Stimulated activated CD8-positive, alpha-beta memory T cell treated with anti-CD3 and anti-CD28 coated beads, Interleukin-15, amount 100 ng/mL, for 24 hours (primary cell): Measurements from ENCODE around the gene IFNLR1.

Experiments used
- DNase-seq: peaks from one replicate; pipeline ENCODE4 v3.0.0-alpha.2; 2020; ENCODE audit warnings: low read depth

The IFNLR1 gene

DNA sequence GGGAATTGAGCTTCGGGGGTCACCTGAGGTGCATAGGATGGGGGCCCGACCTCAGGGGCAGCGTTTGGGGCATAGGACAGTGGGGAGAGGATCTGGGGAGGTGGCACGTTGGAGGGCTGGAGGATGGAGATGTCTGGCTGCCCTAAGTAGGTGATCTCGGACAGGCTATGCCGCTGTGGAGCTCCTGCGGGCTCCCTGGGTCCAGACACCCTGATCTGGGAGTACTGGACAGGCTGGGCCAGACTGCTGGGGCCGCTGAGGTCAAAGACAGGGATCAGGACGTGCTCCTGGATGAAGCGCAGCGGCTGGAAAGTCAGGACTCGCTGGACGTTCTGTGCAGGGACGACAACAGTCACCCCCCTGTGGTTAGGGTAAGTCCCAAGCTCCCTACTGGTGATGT, 65.7 kb downstream of the IFNLR1 start:
- DNase-seq = no peak

DNA sequence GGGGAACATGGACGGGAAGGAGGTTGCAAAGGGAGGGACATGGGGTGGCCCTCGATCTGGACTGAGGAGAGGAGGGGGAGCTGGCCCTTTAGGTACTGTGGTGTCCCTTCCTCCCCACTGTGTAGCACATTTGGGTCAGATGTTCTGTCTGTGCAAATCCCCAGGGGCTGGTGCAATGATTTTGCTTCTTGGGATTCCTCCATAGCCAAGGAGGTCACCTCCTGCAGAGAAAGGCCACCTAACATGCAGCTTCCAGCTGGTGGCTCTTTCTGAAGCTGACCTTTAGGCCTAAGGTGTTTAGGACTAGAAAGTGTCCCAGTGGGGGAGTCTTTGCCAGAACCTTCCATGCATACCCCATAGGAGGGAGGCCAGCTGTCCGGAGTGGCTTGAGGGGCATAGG, 66.1 kb downstream of the IFNLR1 start:
- no peak for DNase-seq

DNA sequence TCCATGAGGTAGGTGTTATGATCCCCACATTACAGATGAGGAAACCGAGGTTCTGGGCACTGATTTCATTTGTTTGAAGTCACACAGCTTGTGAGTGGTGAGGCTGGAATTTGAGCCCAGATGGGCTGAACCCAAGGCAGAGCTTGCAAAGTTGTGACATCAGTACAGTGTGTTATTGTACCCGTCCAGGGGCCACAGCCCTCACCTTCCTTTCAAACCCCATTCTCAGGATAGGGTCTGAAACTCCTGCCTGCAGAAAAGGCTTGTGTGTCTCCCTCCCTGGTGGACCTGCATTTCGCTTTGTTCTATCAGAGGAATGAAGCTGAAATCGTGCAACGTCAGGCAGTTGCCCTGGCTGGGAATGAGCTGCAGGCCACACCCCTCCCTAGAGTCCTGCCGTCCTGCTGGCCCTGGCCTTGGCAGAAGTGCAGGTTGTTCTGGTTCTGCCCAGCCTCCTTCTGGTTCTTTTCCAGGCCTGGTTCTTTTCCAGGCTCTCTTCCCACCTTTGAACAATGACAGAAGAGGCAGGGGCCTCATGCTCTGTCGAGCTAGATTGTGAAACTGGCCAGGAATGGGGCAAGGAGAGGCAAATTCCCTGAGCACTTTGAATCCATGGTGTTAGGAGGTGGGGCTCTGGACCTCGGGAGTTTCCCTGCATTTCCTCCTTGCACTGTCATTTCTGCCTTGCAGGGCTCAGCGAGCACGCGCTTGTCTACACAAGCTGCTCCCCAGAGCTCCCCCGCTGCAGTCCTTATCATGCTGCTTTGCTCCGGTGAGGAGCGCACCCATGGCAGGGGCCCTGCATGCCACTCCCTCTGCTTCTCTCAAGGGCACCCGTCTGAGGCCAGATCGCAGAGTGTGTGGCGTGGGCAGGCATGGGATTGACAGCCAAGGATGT, 67.0 kb downstream of the IFNLR1 start:
- DNase-seq = no peak

DNA sequence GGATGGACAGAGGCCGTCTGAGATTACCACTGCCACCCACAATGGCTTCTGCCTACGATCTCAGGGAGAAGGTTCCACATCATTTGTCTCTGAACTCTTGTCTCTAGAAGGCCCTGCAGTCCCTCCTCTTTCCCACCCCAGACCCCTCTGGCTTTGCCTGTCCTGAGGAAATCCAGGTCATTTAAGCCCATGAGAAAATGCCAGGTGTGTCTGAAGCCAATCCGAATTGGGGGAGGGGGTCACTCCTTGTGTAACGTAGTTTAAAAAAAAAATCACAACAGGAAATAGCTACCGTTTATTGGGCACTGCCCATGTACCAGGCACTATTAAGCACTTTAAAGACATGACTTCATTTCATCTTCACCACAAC, 67.6 kb downstream of the IFNLR1 start:
- DNase-seq = no peak

DNA sequence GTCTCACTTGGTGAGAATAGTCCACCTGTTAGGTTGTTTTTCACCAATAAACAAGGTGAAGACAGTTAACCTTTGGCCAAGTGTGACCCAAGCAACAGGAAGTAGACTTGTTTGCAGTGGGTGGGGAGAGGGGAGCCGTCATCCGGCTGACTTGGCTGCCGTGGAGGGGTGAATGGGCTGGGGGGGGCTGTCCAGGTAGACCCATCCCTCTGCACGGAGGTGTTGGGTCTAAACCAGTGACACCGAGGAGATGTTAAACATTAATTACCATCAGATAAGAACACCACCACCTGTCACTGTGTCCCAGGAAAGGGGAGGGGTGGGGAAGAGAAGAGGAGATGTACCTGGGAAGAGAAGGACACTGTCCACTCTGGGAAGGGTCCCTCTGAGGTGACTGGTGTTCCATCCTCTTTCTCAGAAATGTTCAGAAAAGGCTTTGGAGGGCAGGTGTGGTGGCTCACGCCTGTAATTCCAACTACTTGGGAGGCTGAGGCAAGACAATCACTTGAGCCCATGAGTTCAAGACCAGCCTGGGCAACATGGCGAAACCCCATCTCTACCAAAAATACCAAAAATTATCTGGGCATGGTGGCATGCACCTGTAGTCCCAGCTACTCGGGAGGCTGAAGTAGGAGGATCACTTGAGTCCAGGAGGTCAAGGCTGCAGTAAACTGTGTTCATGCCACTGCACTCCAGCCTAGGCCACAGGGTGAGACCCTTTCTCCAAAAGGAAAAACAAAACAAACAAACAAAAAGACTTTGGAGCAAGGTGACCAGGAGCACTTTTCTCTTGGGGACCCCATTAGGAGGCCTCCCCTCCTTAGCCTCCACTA, 68.5 kb downstream of the IFNLR1 start:
- DNase-seq = no peak

DNA sequence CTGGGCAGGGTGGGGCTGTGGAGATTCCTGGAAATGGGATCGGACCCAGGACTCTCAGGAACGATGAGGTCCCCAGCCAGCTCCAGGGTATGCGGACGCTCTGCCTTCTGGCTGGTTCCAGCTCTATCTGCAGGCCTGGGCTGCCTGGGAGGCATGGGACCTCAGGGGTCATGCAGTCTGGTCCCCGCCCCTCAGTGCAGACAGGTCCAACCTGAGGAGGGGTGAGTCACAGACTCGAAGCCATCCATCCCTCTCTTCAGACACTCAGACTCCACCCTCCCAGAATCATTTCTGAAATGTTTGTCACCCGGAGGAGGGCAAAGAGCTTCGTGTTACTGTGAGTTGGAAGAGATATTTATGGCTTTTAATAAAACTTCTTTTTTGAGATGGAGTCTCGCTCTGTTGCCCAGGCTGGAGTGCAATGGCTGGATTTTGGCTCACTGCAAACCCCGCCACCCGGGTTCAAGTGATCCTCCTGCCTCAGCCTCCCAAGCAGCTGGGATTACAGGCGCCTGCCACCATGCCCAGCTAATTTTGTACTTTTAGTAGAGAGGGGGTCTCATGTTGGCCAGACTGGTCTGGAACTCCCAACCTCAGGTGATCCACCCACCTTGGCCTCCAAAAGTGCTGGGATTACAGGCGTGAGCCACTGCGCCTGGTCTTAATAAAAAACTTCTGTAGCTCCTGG, 69.2 kb downstream of the IFNLR1 start:
- DNase-seq = no peak

DNA sequence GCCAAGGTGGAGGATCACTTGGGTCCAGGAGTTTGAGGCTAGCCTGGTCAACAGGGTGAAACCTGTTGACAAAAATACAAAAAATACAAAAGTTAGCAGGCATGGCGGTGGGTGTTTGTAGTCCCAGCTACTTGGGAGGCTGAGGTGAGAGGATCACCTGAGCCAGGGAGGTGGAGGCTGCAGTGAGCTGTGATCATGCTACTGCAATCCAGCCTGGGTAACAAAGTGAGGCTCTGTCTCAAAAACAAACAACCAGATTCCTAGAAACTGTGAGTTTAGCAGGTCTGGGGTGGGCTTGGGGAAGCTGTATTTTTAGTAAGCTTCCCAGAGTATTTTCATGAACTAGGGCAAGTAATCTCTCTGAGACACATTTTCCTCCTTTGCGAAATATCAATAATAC, 70.0 kb downstream of the IFNLR1 start:
- no peak for DNase-seq

DNA sequence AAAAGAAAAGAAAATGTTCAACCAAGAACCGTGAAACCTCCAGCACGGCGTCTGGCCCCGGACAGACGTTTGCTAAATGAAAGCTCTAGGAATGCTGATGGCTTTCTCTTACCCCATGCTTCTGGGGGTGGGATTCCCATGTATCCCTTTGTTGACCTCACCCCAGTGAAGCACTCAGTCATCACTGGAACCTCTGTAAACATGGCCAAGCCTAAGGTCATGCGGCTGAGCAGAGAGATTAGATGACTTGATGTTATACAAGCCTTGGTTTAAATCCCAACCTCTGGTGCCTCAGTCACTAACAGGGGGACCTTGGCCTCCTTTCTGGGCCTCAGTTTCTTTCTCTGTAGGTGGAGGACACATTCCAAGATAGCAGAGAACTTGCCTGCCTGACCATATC, 72.3 kb downstream of the IFNLR1 start:
- no peak for DNase-seq

DNA sequence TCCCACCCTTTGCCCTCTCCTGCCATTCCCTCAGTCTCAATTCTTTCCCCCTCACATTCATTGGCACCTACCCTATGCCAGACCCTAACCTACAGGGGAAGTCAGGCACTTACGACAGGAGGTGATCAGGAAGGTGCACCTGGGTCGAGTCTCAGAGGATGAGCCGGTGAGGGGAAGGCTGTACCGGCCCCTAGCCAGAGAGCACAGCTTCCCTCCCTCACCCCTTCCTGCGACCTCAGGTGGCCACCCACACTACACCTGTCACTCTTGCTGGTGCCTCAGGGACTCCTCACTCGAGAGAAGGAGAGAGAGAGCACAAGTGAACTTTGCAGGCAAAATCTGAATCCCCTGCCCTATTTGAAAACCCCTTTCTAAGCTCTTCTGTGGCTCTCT, 73.5 kb downstream of the IFNLR1 start:
- DNase-seq = no peak

DNA sequence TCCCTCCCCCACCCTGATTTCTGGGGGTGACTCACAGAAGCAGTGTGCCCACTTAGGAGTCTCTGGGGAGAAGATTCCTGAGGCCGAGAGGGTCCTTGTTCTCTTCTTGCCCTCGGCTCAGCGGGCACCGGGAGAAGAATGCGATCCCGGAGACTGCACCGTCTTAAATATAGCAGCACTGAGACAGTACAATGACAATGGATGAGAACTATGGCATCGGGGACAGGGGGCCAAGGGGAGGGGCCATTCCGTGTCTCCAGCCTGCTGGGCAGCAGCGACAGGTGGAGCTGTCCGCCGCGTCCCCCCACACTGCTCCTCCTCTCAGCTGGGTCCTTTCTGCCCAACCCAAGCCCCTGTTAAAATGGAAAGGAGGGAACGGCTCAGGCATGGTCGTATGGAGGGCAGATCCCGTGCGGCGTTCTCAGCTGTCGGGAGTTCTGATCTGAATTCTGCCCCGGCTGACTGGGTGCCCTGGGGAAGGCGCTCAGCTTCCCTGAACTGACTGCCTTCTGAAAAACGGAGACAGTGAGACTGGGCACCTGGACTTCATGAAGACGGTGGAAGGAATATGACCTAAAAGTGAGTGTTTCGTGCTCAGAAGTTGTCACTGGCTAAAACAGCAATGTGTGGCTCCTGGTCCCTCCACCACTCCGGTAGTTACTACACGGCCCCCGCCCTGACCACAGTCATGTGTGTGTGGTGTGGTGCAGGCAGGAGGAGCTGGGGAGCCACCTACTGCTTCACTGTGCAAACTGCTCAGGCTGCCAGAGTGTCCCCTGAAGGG, 74.9 kb downstream of the IFNLR1 start, which contains the start of gene MYOM3:
Gene MYOM3 (minus strand): TSS at position 140 of the 784 bp plus-strand sequence. CDS start 3,499 bp downstream, outside the sequence.
- peak; percentile 11 for DNase-seq

DNA sequence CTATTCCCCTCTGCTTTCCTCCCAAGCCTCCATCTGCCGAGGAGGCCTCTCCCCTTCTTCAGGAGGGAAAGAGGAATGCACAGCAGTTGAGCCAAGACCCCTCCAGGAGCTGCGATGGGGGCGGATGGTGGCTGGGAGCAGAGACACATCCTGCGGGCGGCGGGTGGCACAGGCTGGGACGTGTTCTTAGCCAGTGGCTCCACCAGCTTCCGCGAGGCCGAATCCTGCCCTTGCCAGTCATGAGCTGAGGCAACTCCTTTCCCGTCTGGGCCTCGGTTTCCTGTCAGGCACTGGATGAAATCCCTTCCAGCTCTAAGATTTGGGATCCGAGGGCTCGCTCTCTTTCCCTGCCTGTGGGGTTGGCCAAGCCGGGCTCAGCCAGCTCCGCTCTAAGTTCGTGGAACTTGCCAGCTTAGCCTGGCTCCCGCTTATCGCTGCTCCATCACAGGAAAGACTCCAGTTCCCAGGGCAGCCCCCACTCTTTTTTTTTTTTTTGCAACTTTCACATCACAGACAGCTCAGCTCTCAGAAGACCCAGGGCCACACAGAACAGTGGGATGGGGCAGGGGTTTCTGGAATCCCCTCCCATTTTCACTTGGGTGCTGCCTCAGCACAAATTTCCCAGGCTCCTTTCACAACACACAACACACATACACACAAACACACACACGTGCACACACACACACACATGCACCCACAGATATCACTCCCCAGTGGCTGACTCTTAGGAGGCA, 75.7 kb downstream of the IFNLR1 start:
- no peak for DNase-seq

DNA sequence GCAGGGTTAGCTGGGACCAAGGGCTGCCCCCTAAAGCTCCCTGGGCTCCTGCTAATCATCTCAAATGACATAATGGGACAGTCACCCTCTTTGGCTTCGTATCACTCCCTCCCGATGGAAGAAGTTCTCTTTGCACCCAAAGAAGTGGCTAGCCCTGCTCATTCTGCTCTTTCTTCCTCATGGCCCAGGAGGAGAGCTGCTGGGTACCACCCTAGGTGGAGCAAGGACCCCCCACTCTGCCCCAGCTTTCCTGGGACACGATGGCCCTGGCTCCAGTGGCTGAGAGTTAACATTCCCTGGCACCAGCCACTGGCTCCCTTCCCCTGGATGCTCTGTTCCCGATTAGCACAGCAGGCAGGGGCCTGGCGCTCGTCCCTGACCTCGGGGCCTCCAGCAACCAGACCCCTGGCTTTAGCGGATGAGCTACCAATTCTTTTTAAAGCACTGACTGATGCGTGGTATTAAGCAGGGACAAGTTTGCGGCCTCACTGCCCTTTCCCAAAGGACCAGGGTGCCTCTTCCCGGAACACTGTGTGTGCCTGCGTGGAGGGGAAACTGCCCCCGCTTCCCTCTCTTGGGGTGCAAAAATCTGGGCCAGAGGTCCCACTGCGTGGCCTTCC, 76.3 kb downstream of the IFNLR1 start:
- DNase-seq = no peak

DNA sequence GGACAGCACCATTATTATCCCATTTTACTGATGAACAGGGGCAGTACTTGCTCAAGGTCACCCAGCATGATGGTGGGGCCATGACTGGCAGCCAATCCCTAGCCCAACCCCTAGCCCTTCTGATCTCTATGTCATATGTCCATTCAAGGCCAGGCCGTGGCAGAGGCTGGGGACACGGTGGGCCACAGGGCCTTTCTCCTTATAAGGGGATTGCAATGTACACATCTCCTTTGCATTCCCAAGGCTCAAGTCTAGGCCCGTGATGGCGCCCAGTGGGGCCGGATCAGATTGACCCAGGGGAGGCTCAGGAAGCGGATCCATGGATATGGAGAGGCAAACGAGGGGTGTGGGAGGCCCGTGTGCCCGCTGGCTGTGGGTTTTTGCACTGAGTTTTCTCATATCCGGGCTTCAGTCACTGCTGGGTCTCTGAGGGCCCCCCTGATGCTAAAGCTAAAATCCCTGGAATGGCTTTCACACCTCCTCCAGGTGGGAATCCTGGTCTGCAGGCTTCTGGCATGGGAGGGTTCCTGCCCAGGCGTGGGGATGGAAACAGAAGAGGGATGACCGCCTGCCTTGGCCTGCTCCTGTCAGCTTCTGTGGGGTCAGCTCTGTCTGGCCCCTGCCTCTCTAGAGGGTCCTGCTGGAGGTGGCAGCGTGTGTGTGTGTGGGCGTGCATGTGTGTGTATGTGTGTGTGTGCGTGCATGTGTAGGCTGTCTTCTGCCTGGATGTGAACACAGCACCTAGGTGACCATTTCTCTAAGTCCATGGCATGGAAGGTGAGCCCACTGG, 77.2 kb downstream of the IFNLR1 start:
- no peak for DNase-seq

DNA sequence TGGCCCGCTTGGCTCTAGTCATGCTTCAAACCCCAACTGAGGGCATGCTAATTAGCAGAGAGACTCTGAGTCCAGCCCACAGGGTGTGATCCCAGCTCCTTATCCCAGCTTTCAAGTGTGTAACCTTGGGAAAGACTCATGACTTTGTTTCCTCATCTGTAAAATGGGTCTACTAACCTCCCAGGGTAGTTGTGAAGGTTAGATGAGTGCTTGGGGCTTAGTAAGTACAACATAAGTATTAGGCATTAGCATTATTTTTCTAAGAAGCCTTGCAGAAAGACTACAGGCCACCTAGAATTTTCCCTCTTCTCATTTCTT, 78.0 kb downstream of the IFNLR1 start:
- DNase-seq = no peak

DNA sequence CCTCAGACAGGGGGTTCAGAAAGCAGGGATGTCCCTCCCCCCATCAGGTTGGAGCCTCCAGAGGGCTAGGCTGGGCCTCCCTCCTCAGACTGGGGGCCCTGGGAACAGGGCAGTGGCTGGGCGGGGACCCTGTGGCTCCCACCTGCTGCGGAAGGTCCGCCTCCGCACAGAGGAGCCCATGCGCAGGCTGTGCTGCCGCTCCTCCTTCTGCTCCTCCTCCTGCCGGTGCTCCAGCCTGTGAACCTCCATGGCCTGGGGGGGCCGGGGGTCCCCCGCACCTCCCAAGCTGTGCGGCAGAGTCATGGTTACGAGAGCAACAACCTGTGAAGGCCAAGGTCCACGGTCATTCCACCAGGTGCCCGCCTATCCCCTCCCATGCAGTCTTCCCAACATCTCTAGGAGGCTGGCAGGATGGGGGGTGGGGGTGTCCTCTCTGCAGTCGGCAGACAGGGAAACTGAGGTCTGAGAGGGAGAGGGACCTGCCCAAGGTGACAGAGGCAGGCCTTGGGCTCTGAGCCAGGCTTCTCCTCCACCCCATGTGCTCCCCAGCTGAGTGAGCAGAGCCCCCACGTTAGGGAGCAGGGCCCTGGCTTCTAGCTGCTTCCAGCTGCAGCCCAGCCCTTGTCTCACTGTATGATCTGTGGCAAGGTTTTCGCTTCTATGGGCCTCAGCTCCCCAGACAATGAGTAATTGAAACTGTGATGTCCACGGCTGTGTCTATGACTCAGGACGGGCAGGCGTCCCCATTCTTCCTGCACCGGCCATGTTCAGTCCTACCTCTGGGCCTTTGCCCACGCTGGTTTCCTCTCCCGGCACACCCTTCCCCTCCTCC, 78.5 kb downstream of the IFNLR1 start:
- DNase-seq = no peak

DNA sequence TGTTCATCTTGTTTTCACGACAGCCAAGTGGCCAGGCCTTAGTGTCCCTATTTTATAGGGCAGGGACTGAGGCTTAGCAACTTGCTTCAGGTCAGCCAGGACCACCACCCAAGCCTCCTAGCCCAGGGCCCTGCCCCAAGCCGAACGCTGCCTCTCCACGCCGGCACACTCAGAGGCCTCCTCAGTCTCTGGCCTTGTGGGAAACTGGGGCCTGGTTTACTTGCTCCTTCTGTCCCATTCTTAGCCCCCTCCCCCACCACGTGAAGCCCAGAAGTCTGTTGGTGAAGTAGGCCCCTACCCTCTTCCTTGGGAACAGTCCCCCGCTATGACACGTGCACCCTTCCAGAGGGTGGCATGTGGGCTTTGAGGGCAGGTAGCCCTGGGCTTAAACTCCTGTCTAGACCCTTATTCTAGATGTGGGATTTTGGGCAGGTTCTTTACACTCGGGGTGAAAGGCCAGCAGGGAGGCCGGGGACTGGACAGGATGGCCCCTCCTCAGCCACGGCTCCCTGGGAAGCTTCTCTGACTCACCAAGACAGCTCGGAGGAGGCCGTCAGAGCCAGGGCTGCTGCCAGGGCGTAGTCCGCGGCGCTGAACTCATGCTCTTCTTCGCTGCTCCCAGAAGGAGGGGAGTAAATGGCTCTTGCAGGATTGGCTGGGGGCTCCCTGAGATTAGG, 79.5 kb downstream of the IFNLR1 start:
- no peak for DNase-seq

DNA sequence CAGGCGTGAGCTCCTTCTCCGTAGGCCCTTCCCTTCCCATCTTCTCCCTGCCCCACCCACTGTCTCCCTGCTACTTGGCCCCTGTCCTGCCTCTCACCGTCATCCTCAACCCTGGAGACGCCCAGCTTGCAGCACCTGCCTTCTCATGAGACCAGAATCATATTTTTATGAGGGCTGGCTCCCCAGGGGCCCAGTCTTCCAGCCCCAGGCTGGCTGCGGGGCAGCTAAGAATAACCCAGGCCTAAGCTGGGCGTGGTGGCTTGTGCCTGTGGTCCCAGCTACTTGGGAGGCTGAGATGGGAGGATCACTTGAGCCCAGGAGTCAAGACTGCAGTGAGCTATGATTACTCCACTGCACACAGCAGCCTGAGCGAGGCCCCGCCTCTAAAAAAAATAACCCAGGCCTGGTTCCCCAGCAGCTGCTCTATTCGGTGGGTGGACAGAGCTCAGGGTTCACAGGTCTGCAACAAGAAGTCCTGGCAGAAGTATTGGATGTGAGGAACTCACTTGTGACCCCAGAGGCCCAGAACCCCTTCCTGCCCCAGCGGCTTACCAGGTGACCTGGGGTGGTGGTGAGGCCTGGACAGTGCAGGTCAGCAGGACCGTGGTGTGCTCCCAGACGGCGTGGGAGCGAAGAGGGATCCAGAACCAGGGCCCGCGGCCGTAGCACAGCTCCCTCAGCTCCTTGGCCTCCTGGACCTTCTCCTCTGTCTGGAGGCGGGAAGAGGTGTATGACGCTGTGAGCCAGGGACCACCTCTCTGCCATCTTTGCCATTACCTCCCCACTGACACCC, 81.5 kb downstream of the IFNLR1 start:
- DNase-seq = no peak

DNA sequence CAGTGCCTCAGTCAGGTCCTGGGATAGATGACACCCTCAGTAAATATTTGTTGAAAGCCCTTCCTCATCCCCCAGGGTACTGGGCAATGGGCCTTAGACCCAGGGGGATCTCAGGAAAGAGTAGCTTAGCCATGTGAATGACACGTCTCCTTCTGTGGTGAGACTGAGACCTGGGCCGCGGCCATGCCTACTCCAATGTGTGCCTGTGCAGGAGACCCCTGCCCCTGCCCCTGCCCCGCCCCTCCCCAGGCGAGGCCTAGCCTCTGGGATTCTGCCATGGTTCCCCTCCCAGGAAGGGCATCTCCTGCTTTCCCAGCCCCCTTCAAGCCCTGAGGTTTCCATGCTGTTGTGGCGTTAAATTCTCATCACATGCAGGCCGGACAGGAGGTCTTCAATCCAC, 82.2 kb downstream of the IFNLR1 start:
- no peak for DNase-seq
